Measurements from ENCODE around the gene TAF4.
"Not testable (repeated sequence)": the region's sequence is repeated elsewhere in the genome, so short reads cannot be mapped to it uniquely, and the experiment has no call there.

The TAF4 gene

GRCh38 chr20:61990484-61990883 is 75.2 kb downstream of the TAF4 start:
- no peak for TF ChIP-seq POLR2A (IDR thresholded peaks at IDR 0.05; ENCODE audit: low read depth, low read length)
- FAIRE-seq, result no peak
- DNase-seq (ENCODE audit: insufficient read length, low spot score), result no peak

GRCh38 chr20:61989741-61990140 is 75.9 kb downstream of the TAF4 start:
- no peak for FAIRE-seq
- DNase-seq (ENCODE audit: insufficient read length, low spot score), result no peak

DNA sequence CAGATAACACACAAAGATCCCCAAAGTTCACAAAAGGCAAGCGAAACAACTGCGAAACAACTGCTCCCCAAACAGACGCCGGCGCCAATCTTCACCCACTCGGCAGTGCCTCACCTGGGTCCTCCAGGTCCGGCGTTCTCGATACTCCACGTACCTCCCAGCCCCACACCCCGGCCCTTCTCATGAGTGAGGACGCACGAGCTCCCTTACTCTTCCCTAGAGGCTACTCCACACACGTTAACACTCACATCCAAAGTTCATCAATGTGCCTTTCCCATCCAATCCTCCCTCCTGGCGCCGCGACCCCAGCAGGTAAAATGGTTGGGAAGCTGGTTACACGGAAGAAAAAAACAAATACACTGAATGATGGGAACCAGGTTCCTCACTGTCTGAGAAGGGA is 77.0 kb downstream of the TAF4 start:
- TF ChIP-seq POLR2A (IDR thresholded peaks at IDR 0.05; ENCODE audit: low read depth, low read length), result no peak
- FAIRE-seq (no peak), DNase-seq (ENCODE audit: insufficient read length, low spot score) (no peak)

More at GRCh38 chr20:61989741-61990140, 75.9 kb downstream of the TAF4 start:
- TF ChIP-seq POLR2A (IDR thresholded peaks at IDR 0.05; ENCODE audit: low read depth, low read length), result no peak

DNA sequence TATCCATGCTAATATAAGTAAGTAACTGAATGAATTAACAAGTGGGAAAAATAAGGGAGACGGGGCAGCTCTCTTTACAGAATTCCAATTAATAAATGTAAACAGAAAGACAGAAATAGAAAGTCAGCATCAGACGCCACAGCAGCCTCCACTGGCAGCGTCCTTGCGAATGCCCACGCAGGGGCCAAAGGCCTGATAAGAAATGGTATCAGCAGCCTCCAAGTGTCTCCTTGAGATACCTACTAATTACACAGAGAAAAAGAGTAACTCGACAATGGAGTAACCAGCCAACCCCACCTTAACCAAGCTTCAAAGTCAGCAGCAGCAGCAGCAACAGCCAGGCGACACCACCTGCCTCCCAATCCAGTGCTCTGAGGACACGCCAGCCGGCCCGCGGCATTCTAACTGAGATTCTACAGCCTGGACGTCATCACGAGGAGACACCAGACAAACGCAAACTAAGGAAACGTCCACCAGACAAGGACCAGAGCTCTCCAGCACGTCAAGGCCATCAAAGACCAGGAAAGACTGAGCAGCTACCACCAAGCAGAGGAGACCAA is 78.8 kb downstream of the TAF4 start:
- no peak for TF ChIP-seq POLR2A (IDR thresholded peaks at IDR 0.05; ENCODE audit: low read depth, low read length)
- FAIRE-seq (no peak), DNase-seq (ENCODE audit: insufficient read length, low spot score) (no peak)

- no peak for TF ChIP-seq POLR2A (IDR thresholded peaks at IDR 0.05; ENCODE audit: low read depth, low read length)
- DNase-seq (ENCODE audit: insufficient read length, low spot score) (no peak), FAIRE-seq (no peak)
These were observed 80.6 kb downstream of the TAF4 start for GRCh38 chr20:61985096-61985495.

GRCh38 chr20:61984431-61984830 is 81.2 kb downstream of the TAF4 start:
- not testable (repeated sequence) for DNase-seq (ENCODE audit: insufficient read length, low spot score); FAIRE-seq

DNA sequence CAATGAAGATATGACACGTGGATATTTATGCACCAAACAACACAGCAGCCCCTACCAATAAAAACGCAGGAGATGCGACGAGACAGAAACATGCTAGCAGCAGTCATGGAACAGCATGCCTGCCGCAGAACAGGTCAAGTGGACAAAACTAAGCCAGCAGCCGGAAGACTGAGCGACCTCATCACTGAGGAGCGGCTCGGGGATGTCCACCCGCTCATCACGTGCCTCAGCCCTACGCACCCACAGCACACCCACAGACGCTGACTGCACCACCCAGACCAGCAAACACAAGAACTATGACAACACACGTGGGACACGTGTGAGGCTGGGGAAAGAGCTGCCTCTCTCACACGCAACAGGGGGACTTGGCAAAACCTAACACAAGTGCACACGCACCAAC is 81.7 kb downstream of the TAF4 start:
- FAIRE-seq (no peak), DNase-seq (ENCODE audit: insufficient read length, low spot score) (no peak)
- no peak for TF ChIP-seq POLR2A (IDR thresholded peaks at IDR 0.05; ENCODE audit: low read depth, low read length)

DNA sequence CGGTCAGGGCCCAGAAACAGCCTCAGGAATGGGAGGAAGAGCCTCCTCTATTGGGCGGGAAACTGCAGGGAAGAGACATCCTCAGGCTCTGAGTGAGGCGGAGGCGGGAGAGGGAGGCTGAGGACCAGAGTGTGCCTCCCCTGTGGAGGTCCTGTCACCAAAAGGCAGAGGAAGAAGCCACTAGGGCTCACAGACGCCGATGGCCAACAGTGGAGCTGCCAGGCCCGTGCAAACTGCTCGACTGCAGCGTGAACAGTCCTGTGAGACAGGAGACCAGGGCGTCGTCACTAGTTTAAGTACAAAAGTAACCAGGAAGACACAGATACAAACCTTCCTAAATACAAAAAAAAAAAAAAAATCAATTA is 82.7 kb downstream of the TAF4 start:
- DNase-seq (ENCODE audit: insufficient read length, low spot score) (no peak), FAIRE-seq (no peak)
- TF ChIP-seq POLR2A (IDR thresholded peaks at IDR 0.05; ENCODE audit: low read depth, low read length), result no peak

DNA sequence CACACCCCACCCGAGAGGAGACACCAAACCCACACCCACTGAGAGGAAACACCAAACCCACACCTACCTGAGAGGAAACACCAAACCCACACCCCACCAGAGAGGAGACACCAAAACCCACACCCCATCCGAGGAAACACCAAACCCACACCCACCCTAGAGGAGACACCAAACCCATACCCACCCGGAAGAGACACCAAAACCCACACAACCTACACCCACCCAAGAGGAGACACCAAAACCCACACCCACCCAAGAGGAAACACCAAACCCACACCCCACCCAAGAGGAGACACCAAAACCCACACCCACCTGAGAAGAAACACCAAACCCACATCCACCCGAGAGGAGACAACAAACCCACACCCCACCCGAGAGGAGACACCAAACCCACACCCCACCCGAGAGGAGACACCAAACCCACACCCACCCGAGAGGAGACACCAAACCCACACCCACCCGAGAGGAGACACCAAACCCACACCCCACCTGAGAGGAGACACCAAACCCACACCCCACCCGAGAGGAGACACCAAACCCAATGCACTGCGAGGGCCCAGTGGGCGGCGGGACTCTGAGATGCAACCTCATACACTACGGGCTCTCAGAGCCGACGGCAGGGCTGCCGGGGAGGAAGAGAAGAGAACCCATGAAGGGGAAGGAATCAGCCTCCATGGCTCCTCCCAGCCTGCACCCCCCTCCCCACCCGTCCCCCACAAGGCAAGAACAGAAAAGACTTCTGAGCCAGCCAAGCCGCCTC is 83.3 kb downstream of the TAF4 start:
- TF ChIP-seq POLR2A (IDR thresholded peaks at IDR 0.05; ENCODE audit: low read depth, low read length), result no peak
- DNase-seq (ENCODE audit: insufficient read length, low spot score) (no peak), FAIRE-seq (no peak)

GRCh38 chr20:61981691-61982090 is 84.0 kb downstream of the TAF4 start:
- DNase-seq (ENCODE audit: insufficient read length, low spot score); FAIRE-seq: not testable (repeated sequence)

DNA sequence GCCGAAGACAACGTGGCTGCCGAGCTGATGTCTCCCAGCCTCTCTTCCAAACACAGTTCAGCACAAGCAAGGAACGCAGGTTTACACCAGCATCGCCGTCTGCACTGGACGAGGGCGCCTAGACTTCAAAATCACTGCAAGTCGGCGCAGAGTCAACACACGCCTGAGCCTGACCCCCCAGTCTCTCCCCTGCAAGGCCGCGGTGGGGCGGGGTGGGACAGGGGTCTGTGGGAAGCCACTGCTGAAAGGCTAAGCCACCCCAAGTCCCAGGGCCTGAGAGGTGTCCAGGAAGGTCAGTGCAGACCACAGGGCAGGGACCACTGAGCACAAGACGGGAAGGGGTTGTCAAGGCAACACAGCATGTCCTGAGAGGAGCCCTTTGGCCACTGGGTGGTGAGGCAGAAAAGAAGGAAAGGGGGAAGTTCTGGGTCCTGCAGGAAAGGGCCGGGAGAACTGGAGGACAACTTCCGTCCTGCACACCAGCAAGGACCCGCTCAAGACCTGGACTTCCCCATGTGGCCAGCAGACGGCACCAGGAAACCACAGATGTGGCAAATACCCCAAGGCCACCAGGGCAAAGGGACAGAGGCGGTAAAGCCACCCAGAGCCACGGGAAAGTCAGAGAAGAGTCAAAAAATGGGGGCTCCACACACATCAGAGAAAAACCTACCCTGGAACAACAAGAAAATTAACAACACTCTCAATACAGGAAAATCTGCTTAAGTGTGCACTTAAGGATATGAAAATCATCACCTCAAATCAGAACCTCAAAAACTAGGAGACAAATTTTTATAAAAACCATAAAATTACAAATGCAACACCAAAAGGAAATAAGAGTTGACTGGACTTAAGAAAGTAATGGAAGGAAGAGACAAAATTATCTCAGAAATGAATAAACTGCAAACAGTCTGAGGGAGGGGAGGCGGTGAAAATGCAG is 84.8 kb downstream of the TAF4 start:
- no peak for TF ChIP-seq POLR2A (IDR thresholded peaks at IDR 0.05; ENCODE audit: low read depth, low read length)
- no peak for FAIRE-seq

GRCh38 chr20:61979701-61980635 is 85.7 kb downstream of the TAF4 start:
- TF ChIP-seq POLR2A (IDR thresholded peaks at IDR 0.05; ENCODE audit: low read depth, low read length), result no peak
- DNase-seq (ENCODE audit: insufficient read length, low spot score), result no peak
- FAIRE-seq, result no peak

More for the DNA sequence above, 84.8 kb downstream of the TAF4 start:
- DNase-seq (ENCODE audit: insufficient read length, low spot score), result peak; percentile 25

GRCh38 chr20:61979090-61979489 is 86.6 kb downstream of the TAF4 start:
- no peak for TF ChIP-seq POLR2A (IDR thresholded peaks at IDR 0.05; ENCODE audit: low read depth, low read length)
- FAIRE-seq, result no peak
- DNase-seq (ENCODE audit: insufficient read length, low spot score), result no peak
